ENCODE data around the gene CHKB.
"Not testable (repeated sequence)": the region's sequence is repeated elsewhere in the genome, so short reads cannot be mapped to it uniquely, and the experiment has no call there.

CHKB gene

GRCh38 chr22:50546326-50547262 is 36.1 kb downstream of the CHKB start:
- DNase-seq = no peak

GRCh38 chr22:50545522-50546325 is 36.9 kb downstream of the CHKB start, which contains the start of gene KLHDC7B:
Gene KLHDC7B, plus strand, starts transcription at chr22:50545899. Its CDS starts 345 bp downstream, at chr22:50546244.
- no peak for DNase-seq

GRCh38 chr22:50544746-50545253 is 37.8 kb downstream of the CHKB start:
- no peak for DNase-seq

GRCh38 chr22:50544078-50544745 is 38.4 kb downstream of the CHKB start:
- no peak for DNase-seq

GRCh38 chr22:50542416-50542927 is 40.2 kb downstream of the CHKB start:
- no peak for DNase-seq

GRCh38 chr22:50541667-50542026 is 41.0 kb downstream of the CHKB start:
- not testable (repeated sequence) for DNase-seq

- no peak for DNase-seq
Observed at GRCh38 chr22:50540381-50540780, 42.3 kb downstream of the CHKB start.

- DNase-seq = no peak
Observed at GRCh38 chr22:50537765-50538164, 44.9 kb downstream of the CHKB start.

- no peak for DNase-seq
Observed at GRCh38 chr22:50536226-50536625, 46.4 kb downstream of the CHKB start.

GRCh38 chr22:50535113-50535512 is 47.5 kb downstream of the CHKB start:
- no peak for DNase-seq

GRCh38 chr22:50533856-50534711 is 48.6 kb downstream of the CHKB start:
- not testable (repeated sequence) for DNase-seq

GRCh38 chr22:50532824-50533796 is 49.5 kb downstream of the CHKB start:
- no peak for DNase-seq

- DNase-seq = no peak
Observed at GRCh38 chr22:50531962-50532674, 50.5 kb downstream of the CHKB start.

GRCh38 chr22:50531546-50531961 is 51.1 kb downstream of the CHKB start:
- no peak for DNase-seq

- DNase-seq = no peak
Observed at GRCh38 chr22:50530877-50531545, 51.6 kb downstream of the CHKB start.

GRCh38 chr22:50530580-50530876 is 52.1 kb downstream of the CHKB start:
- DNase-seq = no peak

GRCh38 chr22:50529897-50530579 is 52.6 kb downstream of the CHKB start, which contains the start of gene TYMP:
Gene TYMP, minus strand, starts transcription at chr22:50530012. Its CDS starts 303 bp downstream, at chr22:50529709.
- no peak for DNase-seq

- DNase-seq = no peak
Observed at GRCh38 chr22:50529416-50529896, 53.2 kb downstream of the CHKB start.

All from NCI-H1048 (cell line).